H1 (cell line): Measurements from ENCODE around the gene TIMELESS. TPM values are rescaled to one million over a fixed set of nuclear protein-coding genes. Genes with fewer than 3 reads are reported as not detected.

Experiments used
- CTCF ChIA-PET: fragments of 300-600 bp; sonication (Branson Sonifier 250); formaldehyde crosslinking; loops from one replicate; lab custom pipeline; 2021; ENCODE audit not compliant: partially characterized antibody; lab: Charles Lee
- POLR2A ChIA-PET: fragments of 300-600 bp; sonication (Branson Sonifier 250); formaldehyde crosslinking; loops from one replicate; lab custom pipeline; 2021; ENCODE audit warnings: inconsistent platforms; ENCODE audit not compliant: partially characterized antibody; lab: Charles Lee
- DNase-seq, 2 experiments: peaks; one replicate each; pipeline versions ENCODE4 v3.0.0 to v3.0.0-alpha.2; 2010 to 2022; ENCODE audit warnings: low spot score in 2 of 2, low read depth in 1 of 2, mixed read lengths in 1 of 2
- FAIRE-seq: peaks from 2 replicates; lab custom pipeline; 2011; peaks lifted over from hg19 to GRCh38; lab: Jason Lieb, UNC
- H2AFZ ChIP-seq: 2 replicates; pipeline ENCODE4 v1.8.1; 2012; ENCODE audit warnings: low read length, inconsistent platforms
- H2AK5ac ChIP-seq: 2 replicates; pipeline ENCODE4 v1.6.1; 2013; ENCODE audit warnings: low read depth, low read length
- H2BK120ac ChIP-seq: replicated peaks from 2 replicates; pipeline ENCODE3; 2013; ENCODE audit warnings: low read depth, low read length, inconsistent platforms
- H2BK12ac ChIP-seq: 2 replicates; pipeline ENCODE4 v1.6.1; 2013; ENCODE audit warnings: low read depth, low read length
- H2BK15ac ChIP-seq: 2 replicates; pipeline ENCODE4 v1.6.1; 2013; ENCODE audit warnings: low read length
- H2BK20ac ChIP-seq: 2 replicates; pipeline ENCODE4 v1.6.1; 2013; ENCODE audit warnings: low read length
- H2BK5ac ChIP-seq: 2 replicates; pipeline ENCODE4 v1.6.1; 2013; ENCODE audit warnings: low read depth, low read length
- H3K14ac ChIP-seq: 2 replicates; pipeline ENCODE4 v1.6.1; 2013; ENCODE audit warnings: inconsistent platforms; ENCODE audit not compliant: insufficient read length
- H3K18ac ChIP-seq: 2 replicates; pipeline ENCODE4 v1.6.1; 2013; ENCODE audit warnings: low read length; ENCODE audit errors: extremely low read depth
- H3K23ac ChIP-seq: 2 replicates; pipeline ENCODE4 v1.6.1; 2013; ENCODE audit warnings: inconsistent platforms; ENCODE audit not compliant: insufficient read length
- H3K23me2 ChIP-seq: 2 replicates; pipeline ENCODE4 v1.6.1; 2013; ENCODE audit warnings: low read depth, low read length
- H3K27ac ChIP-seq: 2 replicates; pipeline ENCODE4 v1.6.1; 2011; ENCODE audit warnings: low read depth, low read length, inconsistent platforms
- H3K27me3 ChIP-seq, 4 experiments: replicated peaks in 1 of 4; 1 replicate in 1 of 4; 2 replicates in 3 of 4; pipeline versions ENCODE4 v1.6.1 to v1.8.1; 2011 to 2013; ENCODE audit warnings: low read length in 3 of 4, mild to moderate bottlenecking in 3 of 4, inconsistent platforms in 2 of 4, mixed read lengths in 2 of 4, moderate library complexity in 1 of 4; ENCODE audit not compliant: control insufficient read depth in 3 of 4, insufficient read depth in 3 of 4; ENCODE audit errors: extremely low read depth in 1 of 4
- H3K36me3 ChIP-seq, 4 experiments: 2 replicates each; pipeline versions ENCODE4 v1.6.1 to v1.8.1; 2011 to 2013; ENCODE audit warnings: mild to moderate bottlenecking in 4 of 4, low read length in 3 of 4, moderate library complexity in 2 of 4, control low read depth in 1 of 4, inconsistent platforms in 1 of 4; ENCODE audit not compliant: insufficient read depth in 4 of 4, control insufficient read depth in 2 of 4
- H3K4ac ChIP-seq: replicated peaks from 2 replicates; pipeline ENCODE3; 2013; ENCODE audit warnings: low read length, low read depth, mixed read lengths, inconsistent platforms; ENCODE audit not compliant: insufficient read length
- H3K4me1 ChIP-seq, 4 experiments: replicated peaks in 1 of 4; 1 replicate in 1 of 4; 2 replicates in 3 of 4; pipeline versions ENCODE4 v1.6.1 to v1.8.1; 2011 to 2013; ENCODE audit warnings: low read length in 3 of 4, inconsistent platforms in 2 of 4, mixed read lengths in 1 of 4; ENCODE audit not compliant: insufficient read depth in 4 of 4, control insufficient read depth in 3 of 4
- H3K4me2 ChIP-seq, 2 experiments: 2 replicates each; pipeline versions ENCODE4 v1.6.1 to v1.8.1; 2011 to 2013; ENCODE audit warnings: low read depth in 2 of 2, low read length in 2 of 2, control low read depth in 1 of 2, inconsistent platforms in 1 of 2, mild to moderate bottlenecking in 1 of 2; ENCODE audit not compliant: insufficient read depth in 1 of 2
- H3K4me3 ChIP-seq, 4 experiments: fragments of 200-600, 300-600 bp in 1 of 4; sonication (generic), shearing (Covaris generic), sonication (Bioruptor Twin) in 1 of 4; 2 replicates each; pipeline versions ENCODE4 v1.5.1 to v1.8.1; 2011 to 2016; ENCODE audit warnings: low read length in 4 of 4, low read depth in 3 of 4, control low read depth in 2 of 4, inconsistent platforms in 2 of 4, mild to moderate bottlenecking in 2 of 4, mixed read lengths in 1 of 4, moderate library complexity in 1 of 4; ENCODE audit not compliant: insufficient read depth in 2 of 4; ENCODE audit errors: extremely low read depth in 1 of 4
- H3K56ac ChIP-seq: replicated peaks from 2 replicates; pipeline ENCODE3; 2013; ENCODE audit warnings: low read depth, mild to moderate bottlenecking, mixed read lengths, low read length, inconsistent platforms; ENCODE audit not compliant: insufficient read length
- H3K79me1 ChIP-seq: 2 replicates; pipeline ENCODE4 v1.6.1; 2013; ENCODE audit warnings: low read depth, low read length, control low read depth
- H3K79me2 ChIP-seq, 2 experiments: 2 replicates each; pipeline versions ENCODE4 v1.6.1 to v1.8.1; 2012 to 2013; ENCODE audit warnings: low read length in 2 of 2, mild to moderate bottlenecking in 2 of 2, inconsistent platforms in 1 of 2; ENCODE audit not compliant: insufficient read depth in 2 of 2, control insufficient read depth in 1 of 2
- H3K9ac ChIP-seq, 4 experiments: replicated peaks in 1 of 4; 1 replicate in 1 of 4; 2 replicates in 3 of 4; pipeline versions ENCODE4 v1.6.1 to v1.8.1; 2011 to 2013; ENCODE audit warnings: low read depth in 3 of 4, low read length in 3 of 4, control low read depth in 2 of 4, mild to moderate bottlenecking in 2 of 4, moderate library complexity in 2 of 4, inconsistent platforms in 1 of 4; ENCODE audit errors: extremely low read depth in 1 of 4
- H3K9me3 ChIP-seq, 2 experiments: 2 replicates each; pipeline versions ENCODE4 v1.6.1 to v1.8.1; 2012 to 2013; ENCODE audit warnings: mild to moderate bottlenecking in 2 of 2, moderate library complexity in 2 of 2, control low read depth in 1 of 2, inconsistent platforms in 1 of 2, low read depth in 1 of 2, low read length in 1 of 2, mixed read lengths in 1 of 2; ENCODE audit not compliant: insufficient read depth in 2 of 2
- H4K20me1 ChIP-seq, 2 experiments: replicated peaks in 1 of 2; 2 replicates each; pipeline versions ENCODE3 to v1.8.1; 2011 to 2013; ENCODE audit warnings: inconsistent platforms in 2 of 2, low read length in 2 of 2, mild to moderate bottlenecking in 1 of 2; ENCODE audit not compliant: insufficient read depth in 2 of 2, control insufficient read depth in 1 of 2
- H4K5ac ChIP-seq: 2 replicates; pipeline ENCODE4 v1.6.1; 2013; ENCODE audit warnings: low read length, low read depth, mixed read lengths, inconsistent platforms; ENCODE audit not compliant: insufficient read length
- H4K8ac ChIP-seq: 2 replicates; pipeline ENCODE4 v1.8.0; 2013; ENCODE audit warnings: mild to moderate bottlenecking, moderate library complexity, low read length, inconsistent platforms; ENCODE audit not compliant: insufficient read depth; ENCODE audit errors: extremely low read depth
- H4K91ac ChIP-seq: replicated peaks from 2 replicates; pipeline ENCODE3; 2013; ENCODE audit warnings: low read length, mixed read lengths, inconsistent platforms; ENCODE audit not compliant: insufficient read length
- BCL11A ChIP-seq, 2 experiments: IDR thresholded peaks; one replicate each; pipeline ENCODE4 v1.6.1; 2011; ENCODE audit warnings: low read depth in 2 of 2, low read length in 2 of 2, mild to moderate bottlenecking in 2 of 2
- CHD1 ChIP-seq: IDR thresholded peaks from 2 replicates; pipeline ENCODE4 v1.6.1; 2012; ENCODE audit warnings: low read depth, low read length, improper control_type of control experiment
- CREB1 ChIP-seq: IDR thresholded peaks from 2 replicates; pipeline ENCODE4 v1.6.1; 2012; ENCODE audit warnings: inconsistent platforms
- GABPA ChIP-seq: IDR thresholded peaks from 2 replicates; pipeline ENCODE4 v1.6.1; 2011; ENCODE audit warnings: mild to moderate bottlenecking, low read length, moderate library complexity, borderline replicate concordance; ENCODE audit not compliant: insufficient read depth
- NANOG ChIP-seq: IDR thresholded peaks from 2 replicates; pipeline ENCODE4 v1.6.1; 2011; ENCODE audit warnings: low read length, low read depth, mild to moderate bottlenecking, inconsistent platforms; ENCODE audit not compliant: insufficient read depth, poor library complexity, severe bottlenecking
- RXRA ChIP-seq: IDR thresholded peaks from 2 replicates; pipeline ENCODE4 v1.6.1; 2011; ENCODE audit warnings: low read depth, mild to moderate bottlenecking, low read length, moderate library complexity; ENCODE audit not compliant: insufficient read depth
- YY1 ChIP-seq: IDR thresholded peaks from 2 replicates; pipeline ENCODE4 v1.6.1; 2011; ENCODE audit warnings: low read depth, mild to moderate bottlenecking, low read length
- WGBS, 2 experiments: shearing (Covaris generic) in 1 of 2; methylation state at CpG; one replicate each; pipeline versions ENCODE4 v1.1.6 to v1.1.7; 2013 to 2015; ENCODE audit warnings: low lambda C conversion rate in 2 of 2, mixed read lengths in 2 of 2, inconsistent platforms in 1 of 2, low coverage in 1 of 2, missing lambda C conversion rate in 1 of 2; ENCODE audit not compliant: insufficient replicate concordance in 2 of 2, insufficient coverage in 1 of 2, insufficient read length in 1 of 2; ENCODE audit errors: extremely low coverage in 1 of 2, missing lambda C conversion rate in 1 of 2; 5-methylcytosine and 5-hydroxymethylcytosine counted together
- polyA plus RNA-seq, 7 experiments: library from polyadenylated mRNA; depleted of rRNA in 3 of 7; stranded (reverse) in 5 of 7; unstranded in 2 of 7; fragments of >200 nt in 5 of 7; fragments of 200-250 nt in 2 of 7; gene quantifications; 1 replicate in 5 of 7; 2 replicates in 1 of 7; 4 replicates in 1 of 7; pipeline versions ENCODE4 v1.2.1 to v1.2.3, GENCODE V29; 2011 to 2013; ENCODE audit warnings: missing spikeins in 2 of 7, mixed read lengths in 2 of 7
- total RNA-seq: library from RNA; stranded (reverse); fragmentation: NEBNext Ultra II Directional; extraction: Animal tissue kit (Norgen Biotek cat#: 25700); gene quantifications from 2 replicates; pipeline ENCODE4 v1.2.1, GENCODE V29; 2021
- TF ChIP-seq, protein P1 (sequence below), 3 experiments: IDR thresholded peaks; 1 replicate in 2 of 3; 2 replicates in 1 of 3; pipeline versions ENCODE4 v1.5.1 to v1.6.1; 2011; ENCODE audit warnings: low read length in 3 of 3, mild to moderate bottlenecking in 3 of 3, inconsistent platforms in 2 of 3, low read depth in 1 of 3, moderate library complexity in 1 of 3; ENCODE audit not compliant: insufficient read depth in 1 of 3; ENCODE audit errors: control extremely low read depth in 1 of 3

TIMELESS gene
- total and polyA plus RNA-seq, 2 of the 8 experiments (the other 6 are each of a cell fraction or from before 2014, with no cell fraction given) = 17.1 to 86.7 TPM

GRCh38 chr12:56389412-56389811 is 59.8 kb downstream of the TIMELESS start:
- no peak for FAIRE-seq
- no peak overlapping the region for H2BK15ac ChIP-seq
- POLR2A ChIA-PET = interaction anchor here (0.6 kb wide), 1 partner anchor 10 kb away, joined by 4 read pairs; no protein-coding TSS in a partner anchor

More at GRCh38 chr12:56389412-56389811, 59.8 kb downstream of the TIMELESS start:
- Histone ChIP-seq H3K4ac (no peak overlapping the region), H3K56ac (no peak overlapping the region), H3K23me2 (no peaks in the 10 kb centered on the region), H3K4me2 (no peak overlapping the region), H3K9ac (no peak overlapping the region), H3K27me3 (no peaks in the 10 kb centered on the region), H4K8ac (no peak overlapping the region), H2AFZ (no peak overlapping the region), H3K79me2 (no peaks in the 10 kb centered on the region), H2AK5ac (no peak overlapping the region), H2BK20ac (no peak overlapping the region), H3K18ac (no peak overlapping the region), H3K79me1 (no peaks in the 10 kb centered on the region), H4K91ac (no peak overlapping the region), H4K20me1 (no peaks in the 10 kb centered on the region), H3K36me3 (no peaks in the 10 kb centered on the region), H2BK12ac (no peak overlapping the region), H4K5ac (no peak overlapping the region), H3K4me3 (no peak overlapping the region), H3K4me1 (peaks cover 0 to 3% (median 0%) of the 10 kb centered on the region in 4 experiments; a peak in 1 of 7 replicates), H2BK120ac (no peak overlapping the region), H3K9me3 (no peaks in the 10 kb centered on the region), H3K23ac (no peak overlapping the region), H2BK5ac (no peak overlapping the region), H3K14ac (no peak overlapping the region), H3K27ac (no peak overlapping the region)
- WGBS, 2 experiments = 89% methylated on average over 5 of the region's 5 CpGs; no CpG with 5 or more reads in 1 of the 2 experiments
- TF ChIP-seq GABPA (no peak), RXRA (no peak), BCL11A (IDR thresholded peaks at IDR 0.05; ENCODE audit: low read depth in 2 of 2, low read length in 2 of 2) (no peak), NANOG (no peak), CREB1 (no peak), YY1 (no peak), CHD1 (no peak)
- TF ChIP-seq, protein P1, sequence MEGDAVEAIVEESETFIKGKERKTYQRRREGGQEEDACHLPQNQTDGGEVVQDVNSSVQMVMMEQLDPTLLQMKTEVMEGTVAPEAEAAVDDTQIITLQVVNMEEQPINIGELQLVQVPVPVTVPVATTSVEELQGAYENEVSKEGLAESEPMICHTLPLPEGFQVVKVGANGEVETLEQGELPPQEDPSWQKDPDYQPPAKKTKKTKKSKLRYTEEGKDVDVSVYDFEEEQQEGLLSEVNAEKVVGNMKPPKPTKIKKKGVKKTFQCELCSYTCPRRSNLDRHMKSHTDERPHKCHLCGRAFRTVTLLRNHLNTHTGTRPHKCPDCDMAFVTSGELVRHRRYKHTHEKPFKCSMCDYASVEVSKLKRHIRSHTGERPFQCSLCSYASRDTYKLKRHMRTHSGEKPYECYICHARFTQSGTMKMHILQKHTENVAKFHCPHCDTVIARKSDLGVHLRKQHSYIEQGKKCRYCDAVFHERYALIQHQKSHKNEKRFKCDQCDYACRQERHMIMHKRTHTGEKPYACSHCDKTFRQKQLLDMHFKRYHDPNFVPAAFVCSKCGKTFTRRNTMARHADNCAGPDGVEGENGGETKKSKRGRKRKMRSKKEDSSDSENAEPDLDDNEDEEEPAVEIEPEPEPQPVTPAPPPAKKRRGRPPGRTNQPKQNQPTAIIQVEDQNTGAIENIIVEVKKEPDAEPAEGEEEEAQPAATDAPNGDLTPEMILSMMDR (IDR thresholded peaks at IDR 0.05; ENCODE audit: control extremely low read depth in 1 of 3, insufficient read depth in 1 of 3, low read depth in 1 of 3, low read length in 3 of 3) = no peak
- no peak for DNase-seq
- CTCF ChIA-PET = interaction anchor here (0.7 to 1.2 kb wide), 2 partner anchors 28 to 65 kb away, joined by 3 read pairs; no protein-coding TSS in a partner anchor
